GM21367 (cell line): ENCODE measurements around the gene SLC26A6.
A peak's percentile ranks its signal among the peaks of the same experiment; 100 is the strongest.

ENCODE experiments used
- ATAC-seq: cut with Tn5 transposase; IDR thresholded peaks from one replicate; pipeline ENCODE4 v1.9.1; 2021; ENCODE audit not compliant: unreplicated experiment

Gene SLC26A6, protein sequence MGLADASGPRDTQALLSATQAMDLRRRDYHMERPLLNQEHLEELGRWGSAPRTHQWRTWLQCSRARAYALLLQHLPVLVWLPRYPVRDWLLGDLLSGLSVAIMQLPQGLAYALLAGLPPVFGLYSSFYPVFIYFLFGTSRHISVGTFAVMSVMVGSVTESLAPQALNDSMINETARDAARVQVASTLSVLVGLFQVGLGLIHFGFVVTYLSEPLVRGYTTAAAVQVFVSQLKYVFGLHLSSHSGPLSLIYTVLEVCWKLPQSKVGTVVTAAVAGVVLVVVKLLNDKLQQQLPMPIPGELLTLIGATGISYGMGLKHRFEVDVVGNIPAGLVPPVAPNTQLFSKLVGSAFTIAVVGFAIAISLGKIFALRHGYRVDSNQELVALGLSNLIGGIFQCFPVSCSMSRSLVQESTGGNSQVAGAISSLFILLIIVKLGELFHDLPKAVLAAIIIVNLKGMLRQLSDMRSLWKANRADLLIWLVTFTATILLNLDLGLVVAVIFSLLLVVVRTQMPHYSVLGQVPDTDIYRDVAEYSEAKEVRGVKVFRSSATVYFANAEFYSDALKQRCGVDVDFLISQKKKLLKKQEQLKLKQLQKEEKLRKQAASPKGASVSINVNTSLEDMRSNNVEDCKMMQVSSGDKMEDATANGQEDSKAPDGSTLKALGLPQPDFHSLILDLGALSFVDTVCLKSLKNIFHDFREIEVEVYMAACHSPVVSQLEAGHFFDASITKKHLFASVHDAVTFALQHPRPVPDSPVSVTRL

DNA sequence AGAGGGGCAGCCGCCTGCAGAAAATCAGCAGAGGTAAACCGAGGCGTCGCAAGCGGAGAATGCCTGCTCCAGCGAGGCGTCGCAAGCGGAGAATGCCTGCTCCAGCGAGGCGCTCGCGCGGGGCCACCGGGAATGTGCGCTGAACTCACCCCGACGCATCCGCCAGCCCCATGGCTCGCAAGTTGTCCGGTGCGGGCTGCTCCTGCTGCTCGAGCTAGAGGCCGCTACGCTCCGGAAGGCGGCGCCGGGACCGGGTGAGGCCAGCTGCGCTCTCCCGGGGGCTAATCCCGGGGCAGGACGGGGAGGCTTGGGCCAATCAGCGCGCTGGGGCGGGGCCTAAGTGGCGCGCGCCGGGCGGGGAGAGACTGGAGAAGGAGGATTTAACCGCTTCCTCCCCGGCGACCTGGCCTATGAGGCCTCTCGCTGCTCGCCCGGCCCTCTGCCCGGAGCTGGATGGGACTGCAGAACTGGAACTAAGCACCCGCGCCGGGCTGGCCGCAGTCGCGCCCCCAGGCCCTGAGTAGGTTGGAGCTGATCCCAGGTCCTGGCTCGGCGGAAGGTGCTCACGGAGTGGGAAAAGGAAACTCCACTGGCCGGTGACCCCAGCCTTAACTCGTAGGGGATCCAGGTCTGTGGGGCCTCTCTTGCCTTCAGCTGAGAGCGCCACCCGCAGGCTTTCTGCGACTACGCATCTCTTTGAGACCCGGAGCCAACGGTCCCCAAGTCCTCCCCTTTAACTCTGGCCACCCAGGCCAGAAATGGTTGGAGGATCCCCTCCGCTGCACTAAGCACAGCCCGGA lies at the start of gene SLC26A6:
SLC26A6 (minus strand) TSS at position 240 of the 800 bp plus-strand sequence; CDS start at position 172, 68 bp downstream.
- ATAC-seq: peak; percentile 75

DNA sequence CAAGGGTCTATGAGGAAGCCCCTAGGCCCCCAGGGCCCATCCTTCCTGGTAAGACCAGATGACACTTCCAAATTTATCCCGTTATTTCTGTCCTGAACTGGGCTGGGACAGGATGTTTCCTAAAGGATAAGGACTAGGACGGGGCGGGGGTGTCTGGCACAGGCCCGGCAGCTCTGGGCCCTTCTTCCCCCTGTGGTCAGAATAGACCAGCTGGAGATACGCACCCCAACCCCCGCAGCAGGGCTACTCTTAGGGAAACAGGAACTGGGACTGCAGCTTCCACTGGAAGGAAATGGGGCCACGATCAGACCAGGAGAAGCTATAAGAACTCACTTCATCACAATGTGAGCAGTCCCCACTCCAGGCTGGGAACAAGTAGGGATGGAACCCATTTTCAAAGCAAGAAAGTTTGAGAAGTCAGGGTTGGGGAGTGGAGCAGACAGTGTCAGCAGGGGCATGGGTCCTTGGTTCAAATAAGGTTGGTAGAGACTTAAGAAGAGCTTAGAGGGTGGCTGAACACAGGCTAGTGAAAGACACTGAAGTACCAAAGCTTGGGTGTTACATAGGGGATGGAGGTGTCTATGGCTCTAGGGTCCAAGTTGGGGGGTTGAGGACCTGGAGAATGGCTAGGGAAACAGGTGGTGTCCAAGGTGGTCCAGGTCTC lies 49.4 kb upstream of the SLC26A6 start:
- ATAC-seq: no peak

DNA sequence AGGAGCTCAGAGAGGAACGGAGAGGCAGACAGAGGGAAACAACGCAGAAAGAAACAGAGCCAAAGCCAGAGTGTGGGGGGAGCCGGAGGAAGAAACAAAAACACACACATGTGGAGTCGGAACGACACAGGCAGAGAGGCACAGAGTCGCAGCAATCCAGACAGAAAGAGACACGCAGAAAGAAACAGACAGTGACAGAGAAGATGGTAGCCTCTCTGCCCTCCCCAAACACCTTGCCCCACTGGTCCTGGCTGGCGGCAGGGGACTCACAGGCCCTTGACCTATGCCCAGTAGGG lies 48.7 kb upstream of the SLC26A6 start:
- ATAC-seq: no peak

GRCh38 chr3:48682786-48683185 lies 47.5 kb upstream of the SLC26A6 start:
- ATAC-seq: no peak

DNA sequence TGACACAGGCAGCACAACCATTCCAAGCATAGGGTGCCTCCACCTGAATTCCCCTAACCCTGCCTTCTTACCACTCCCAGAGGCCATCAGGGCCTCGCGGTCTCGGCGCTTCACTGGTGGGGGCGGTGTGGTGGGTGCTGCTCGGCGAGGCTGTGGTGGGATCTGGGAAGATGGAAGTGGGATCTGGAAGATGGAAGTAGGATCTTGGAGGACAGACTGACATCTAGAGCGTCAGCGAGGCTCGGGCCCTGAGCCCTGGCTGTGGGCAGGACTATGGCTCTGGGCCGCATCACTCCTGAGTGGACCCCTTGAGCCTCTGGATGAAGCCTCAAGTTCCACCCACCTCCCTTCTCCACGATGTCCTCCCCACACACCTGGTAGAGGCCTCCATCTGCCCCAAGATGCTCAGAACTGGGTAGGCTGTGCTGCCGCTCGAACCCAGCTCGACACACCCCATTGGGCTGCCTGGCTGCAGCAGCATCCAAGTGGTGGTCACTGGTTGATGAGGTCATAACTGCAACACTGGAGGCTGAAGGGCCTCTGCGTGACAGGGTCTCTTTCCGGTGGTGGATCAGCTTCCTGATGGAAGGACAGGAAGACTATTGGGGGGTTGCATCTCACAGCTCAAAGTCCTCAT lies 46.8 kb upstream of the SLC26A6 start:
- no peak for ATAC-seq

DNA sequence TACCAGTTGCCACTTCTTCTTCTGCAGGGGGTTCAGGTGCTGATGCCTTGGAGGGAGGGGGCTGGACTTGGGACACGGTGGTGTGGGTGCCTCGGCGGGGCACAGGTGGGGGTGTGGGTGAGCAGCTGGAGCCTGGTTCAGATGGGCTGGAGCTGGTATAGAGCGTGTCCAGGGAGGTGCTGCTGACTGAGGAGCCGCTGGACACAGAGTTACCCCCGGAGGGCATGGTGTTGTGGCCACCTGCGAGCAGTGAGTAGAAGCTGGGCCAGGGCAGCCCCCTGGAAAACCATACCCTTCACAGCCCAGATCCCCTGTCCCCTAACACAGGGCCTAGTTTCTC lies 46.2 kb upstream of the SLC26A6 start:
- ATAC-seq: no peak

DNA sequence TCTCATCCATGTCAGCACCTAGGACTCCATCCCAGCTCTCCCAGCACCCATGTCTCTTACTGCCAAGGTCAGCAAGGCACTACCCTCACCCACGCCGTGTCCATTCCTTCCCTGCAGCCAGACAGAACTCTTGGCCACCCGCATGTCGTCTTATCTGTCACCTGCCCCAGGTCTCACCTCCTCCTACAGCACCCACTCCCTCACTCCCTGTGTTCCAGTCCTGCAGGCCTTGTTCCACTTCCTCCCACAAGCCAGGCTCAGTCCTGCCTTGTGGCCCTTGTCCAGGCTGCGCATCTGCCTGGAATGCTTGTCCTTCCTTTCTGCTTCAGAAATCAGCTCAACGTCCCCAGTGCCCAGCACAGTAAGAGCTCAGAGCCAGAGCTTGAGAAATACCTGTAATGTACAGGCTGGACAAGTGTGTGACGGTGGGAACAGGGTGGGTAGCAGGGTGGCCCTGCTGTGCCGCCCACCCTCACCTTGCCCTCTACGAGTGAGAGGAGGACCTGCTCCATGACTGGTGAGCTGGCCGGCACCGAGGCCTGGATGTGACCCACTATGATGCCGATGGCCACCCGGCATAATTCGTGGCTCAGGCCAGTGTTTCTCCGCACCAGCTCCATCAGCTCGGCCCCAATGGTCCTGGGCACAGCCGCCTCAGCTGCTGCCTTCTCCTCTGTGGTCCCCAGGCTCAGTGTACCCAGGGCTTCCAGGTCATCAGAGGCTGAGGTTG lies 45.7 kb upstream of the SLC26A6 start:
- no peak for ATAC-seq

DNA sequence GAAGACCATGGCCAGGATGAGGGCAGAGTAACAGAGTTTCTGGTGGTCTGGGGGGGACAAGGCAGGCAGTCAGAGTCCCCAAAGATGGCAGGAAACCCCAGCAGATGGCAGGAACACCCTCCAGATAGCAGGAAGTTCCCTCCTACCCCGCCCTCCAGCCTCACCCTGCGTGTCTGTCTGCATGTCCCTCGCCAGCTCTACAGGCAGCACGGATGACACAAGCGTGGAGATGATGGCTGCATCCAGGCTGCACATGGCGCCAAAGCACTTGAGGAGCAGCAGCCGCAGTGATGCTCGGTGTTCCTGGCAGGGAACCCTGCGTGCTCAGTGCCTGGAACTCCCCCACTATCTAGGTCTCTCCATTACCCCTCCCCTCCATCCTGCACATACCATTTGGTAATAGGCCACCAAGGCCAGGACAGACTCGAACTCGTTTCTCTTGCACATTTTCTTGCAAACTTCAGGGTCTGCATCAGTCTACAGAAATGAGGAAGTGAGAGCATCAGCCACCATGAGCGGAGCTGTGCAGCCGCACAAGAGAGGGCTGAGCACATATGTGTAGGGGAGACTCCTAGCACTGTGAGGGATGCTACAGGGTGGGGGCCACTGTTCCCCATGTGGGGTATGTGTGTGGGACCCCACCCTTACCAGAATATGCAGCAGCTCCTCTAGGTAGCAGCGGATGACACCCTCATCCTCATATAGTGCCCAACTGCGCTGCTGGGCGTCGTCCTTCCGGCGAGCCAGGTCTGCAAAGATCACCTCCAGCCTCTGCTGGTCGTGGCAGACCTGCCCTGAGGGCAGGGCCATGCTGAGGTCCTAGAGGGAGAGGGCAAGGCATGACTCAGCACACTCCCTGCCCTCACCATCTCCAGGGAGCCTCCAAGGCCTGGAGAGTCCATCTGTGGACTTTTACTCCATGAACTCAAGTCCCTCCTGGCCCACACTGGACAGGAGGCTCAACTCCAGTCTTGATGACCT lies 44.4 kb upstream of the SLC26A6 start:
- no peak for ATAC-seq

DNA sequence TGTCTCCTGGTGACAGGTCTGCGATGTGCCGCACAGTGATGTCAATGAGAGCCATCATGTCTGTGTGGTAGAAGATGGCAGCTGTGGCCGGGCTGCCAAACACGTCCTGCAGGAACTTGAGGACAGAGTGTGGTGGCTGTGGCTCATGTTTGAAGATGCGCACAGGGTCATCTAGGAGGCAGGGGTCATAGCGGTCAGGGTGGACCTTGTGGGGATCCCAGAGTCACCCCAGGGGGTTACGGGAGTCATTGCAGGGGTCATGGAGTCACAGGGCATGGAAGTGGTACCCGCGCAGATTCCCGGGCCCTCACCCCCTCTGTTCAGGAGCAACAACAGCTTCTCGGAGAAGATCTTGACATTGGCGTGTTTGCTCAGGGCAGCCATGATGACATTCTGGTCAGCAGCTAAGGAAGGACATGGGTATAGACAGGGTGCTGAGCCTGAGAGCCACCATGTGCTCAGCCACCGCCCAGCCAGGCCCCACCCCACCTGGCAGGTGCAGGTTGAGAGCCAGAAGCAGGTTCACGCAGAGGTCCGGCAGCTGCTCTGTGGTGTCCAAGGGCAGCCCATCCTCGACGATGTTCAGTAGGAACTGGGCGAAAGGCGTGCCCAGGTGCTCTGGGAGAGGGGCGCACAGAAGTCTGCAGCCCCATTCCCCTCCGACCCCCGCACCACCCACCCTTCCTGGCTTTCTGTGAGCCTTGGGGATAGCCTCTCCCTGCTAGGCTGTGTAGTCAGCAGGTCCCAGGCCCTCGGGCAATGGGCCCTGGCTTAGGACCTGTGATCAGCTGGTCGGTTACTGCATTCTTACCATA lies 43.5 kb upstream of the SLC26A6 start:
- no peak for ATAC-seq

- ATAC-seq: no peak
These were observed 42.8 kb upstream of the SLC26A6 start for GRCh38 chr3:48678056-48678455.

DNA sequence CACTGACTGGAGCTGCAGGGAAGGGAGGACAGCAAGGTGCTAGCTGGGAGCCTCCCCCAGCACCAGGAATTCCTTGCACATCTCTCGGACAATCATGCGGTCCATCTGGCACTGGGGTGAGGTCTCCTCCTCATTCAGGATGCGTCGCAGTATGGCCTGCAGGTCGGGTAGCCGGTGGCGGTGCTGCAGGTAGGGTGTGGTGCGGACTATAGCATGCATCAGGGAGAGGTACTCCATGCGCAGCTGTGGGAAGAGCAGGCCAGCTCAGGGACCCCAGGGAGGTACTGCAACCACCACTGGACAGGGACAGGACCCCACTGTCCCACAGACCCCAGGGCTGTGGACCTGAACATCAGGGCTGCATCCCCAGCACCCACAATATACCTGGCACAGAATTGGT lies 39.2 kb upstream of the SLC26A6 start:
- ATAC-seq: no peak

GRCh38 chr3:48672522-48672921 lies 37.3 kb upstream of the SLC26A6 start:
- ATAC-seq: no peak

DNA sequence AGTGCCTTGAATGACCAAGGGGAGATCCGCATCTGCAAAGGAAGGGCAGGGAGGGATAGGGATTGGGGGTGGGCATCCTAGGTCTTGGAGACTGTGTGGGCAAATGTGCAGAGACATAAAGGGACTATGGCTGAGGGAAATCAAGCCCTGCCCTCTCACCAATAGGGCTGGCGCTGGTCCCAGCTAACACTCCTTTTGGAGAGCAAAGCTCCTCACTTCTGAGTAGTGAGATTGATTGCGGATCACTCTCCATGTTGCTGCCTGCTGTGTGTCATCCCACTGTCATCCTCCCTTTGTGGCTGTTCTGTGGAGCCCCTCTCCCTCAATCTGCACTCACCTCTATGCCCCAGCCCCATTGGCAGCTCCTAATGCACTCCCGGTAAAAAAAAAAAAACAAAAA lies 29.7 kb upstream of the SLC26A6 start:
- no peak for ATAC-seq

DNA sequence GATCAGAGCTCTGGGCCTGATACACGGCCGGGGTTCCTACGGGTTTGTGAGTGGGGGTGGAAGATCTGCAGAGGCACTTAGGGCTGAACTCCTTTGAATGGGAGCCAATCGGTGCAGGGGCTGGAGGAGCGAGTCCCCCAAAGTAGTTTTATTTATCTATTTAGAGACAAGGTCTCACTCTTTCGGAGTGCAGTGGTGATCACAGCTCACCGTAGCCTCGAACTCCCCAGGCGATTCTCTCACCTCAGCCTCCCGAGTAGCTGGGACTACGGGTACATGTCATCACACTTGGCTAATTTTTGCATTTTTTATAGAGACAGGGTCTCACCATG lies 29.0 kb upstream of the SLC26A6 start:
- no peak for ATAC-seq

GRCh38 chr3:48663489-48664312 lies 28.4 kb upstream of the SLC26A6 start:
- ATAC-seq: peak; percentile 82

- no peak for ATAC-seq
These were observed 27.7 kb upstream of the SLC26A6 start, which contains the start of gene CELSR3 for GRCh38 chr3:48662753-48663488. Gene CELSR3 (minus strand): TSS chr3:48662886. CDS start chr3:48662634, 252 bp downstream.
